Measurements from ENCODE around the gene FLYWCH2.

The FLYWCH2 gene

GRCh38 chr16:2946649-2947048, 63.6 kb downstream of the FLYWCH2 start:
- TF ChIP-seq POLR2AphosphoS5 (IDR thresholded peaks at IDR 0.05; ENCODE audit: borderline replicate concordance, low read depth, low read length) (no peak), FOXP2 (optimal IDR thresholded peaks at IDR 0.05; ENCODE audit: control extremely low read depth, extremely low read length, insufficient read depth) (no peak), EZH2 (IDR thresholded peaks at IDR 0.05) (no peak)
- Histone ChIP-seq H3K27ac (no peak overlapping the region), H3K36me3 (ENCODE audit: insufficient read depth, low read length) (no peaks in the 10 kb centered on the region; the same call in 1 of the 2 replicates), H3K4me3 (no peak overlapping the region), H3K9me3 (ENCODE audit: low read depth, low read length) (no peaks in the 10 kb centered on the region), H3K9ac (ENCODE audit: insufficient read length) (no peak overlapping the region)
- no peak for DNase-seq (ENCODE audit: low read depth, low spot score)

Measured in SK-N-MC (cell line).